ENCODE data around the gene NDST3. TPM values are rescaled to one million over a fixed set of nuclear protein-coding genes. Genes with fewer than 3 reads are reported as not detected.

Gene NDST3
- total RNA-seq, 1 donor = not detected

DNA sequence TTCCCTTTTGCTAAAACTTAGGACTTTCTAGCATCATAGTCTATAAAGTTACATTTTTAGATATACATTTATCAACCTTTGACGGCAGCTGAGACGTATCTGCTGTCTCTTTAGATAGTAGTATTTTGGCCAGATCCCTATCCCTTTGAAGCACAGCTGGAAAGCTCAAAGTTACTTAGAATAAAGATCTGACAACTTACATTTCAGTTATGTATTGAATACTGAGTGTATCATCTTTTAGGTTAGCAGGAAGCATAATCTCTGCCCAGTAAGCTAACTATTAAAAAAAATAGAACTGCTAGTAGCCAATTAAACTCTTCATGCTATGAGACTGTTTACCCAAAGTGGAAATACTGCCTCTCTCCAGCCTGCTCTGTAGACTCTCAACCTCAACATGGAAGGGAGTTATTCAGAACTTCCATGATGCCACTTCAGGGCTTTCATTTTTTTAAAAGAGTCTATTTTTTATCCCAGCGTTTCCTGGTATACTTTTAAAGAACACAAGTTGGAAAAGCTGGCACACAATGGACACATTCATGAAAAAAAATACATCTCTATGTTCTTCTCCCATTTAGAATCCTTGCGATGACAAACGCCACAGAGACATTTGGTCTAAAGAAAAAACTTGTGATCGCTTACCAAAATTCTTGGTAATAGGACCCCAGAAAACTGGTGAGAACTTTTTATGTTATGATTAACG lies 192.2 kb downstream of the NDST3 start:
- TF ChIP-seq, protein P1, sequence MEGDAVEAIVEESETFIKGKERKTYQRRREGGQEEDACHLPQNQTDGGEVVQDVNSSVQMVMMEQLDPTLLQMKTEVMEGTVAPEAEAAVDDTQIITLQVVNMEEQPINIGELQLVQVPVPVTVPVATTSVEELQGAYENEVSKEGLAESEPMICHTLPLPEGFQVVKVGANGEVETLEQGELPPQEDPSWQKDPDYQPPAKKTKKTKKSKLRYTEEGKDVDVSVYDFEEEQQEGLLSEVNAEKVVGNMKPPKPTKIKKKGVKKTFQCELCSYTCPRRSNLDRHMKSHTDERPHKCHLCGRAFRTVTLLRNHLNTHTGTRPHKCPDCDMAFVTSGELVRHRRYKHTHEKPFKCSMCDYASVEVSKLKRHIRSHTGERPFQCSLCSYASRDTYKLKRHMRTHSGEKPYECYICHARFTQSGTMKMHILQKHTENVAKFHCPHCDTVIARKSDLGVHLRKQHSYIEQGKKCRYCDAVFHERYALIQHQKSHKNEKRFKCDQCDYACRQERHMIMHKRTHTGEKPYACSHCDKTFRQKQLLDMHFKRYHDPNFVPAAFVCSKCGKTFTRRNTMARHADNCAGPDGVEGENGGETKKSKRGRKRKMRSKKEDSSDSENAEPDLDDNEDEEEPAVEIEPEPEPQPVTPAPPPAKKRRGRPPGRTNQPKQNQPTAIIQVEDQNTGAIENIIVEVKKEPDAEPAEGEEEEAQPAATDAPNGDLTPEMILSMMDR (IDR thresholded peaks at IDR 0.05; ENCODE audit: insufficient read depth, low read length) = no peak

DNA sequence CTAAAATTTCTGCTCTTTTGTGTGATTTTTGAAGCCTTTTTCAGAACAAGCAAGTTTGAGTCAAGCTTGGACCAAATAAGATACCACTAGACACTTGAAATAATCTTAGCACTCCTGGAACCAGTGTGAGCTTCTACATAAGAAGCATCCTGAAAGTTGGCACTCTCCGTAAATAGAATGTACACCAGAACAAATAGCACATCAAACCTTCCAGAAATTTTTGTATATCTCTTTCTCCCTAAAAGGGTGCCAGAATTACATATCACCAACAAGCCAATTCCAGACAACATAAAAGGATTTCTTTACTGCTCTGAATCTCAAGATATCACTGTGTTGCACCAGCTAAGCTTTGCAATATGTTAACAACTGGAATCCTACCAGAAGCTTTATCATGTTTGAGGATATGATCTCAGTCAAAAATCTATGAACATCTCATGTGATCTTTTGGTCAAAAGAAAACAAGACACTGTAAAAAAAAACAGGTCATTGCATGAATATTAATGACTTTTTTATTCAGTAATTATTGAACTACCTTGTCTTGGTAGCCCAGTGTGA lies 201.4 kb downstream of the NDST3 start:
- TF ChIP-seq, protein P1 (IDR thresholded peaks at IDR 0.05; ENCODE audit: insufficient read depth, low read length) = no peak

More for the DNA sequence above, 192.2 kb downstream of the NDST3 start:
- no peak for DNase-seq (ENCODE audit: low read depth)
- H3K4me3 ChIP-seq (ENCODE audit: low read depth, low read length) = no peak overlapping the region

GRCh38 chr4:118237531-118237930 lies 203.2 kb downstream of the NDST3 start:
- H3K4me3 ChIP-seq (ENCODE audit: low read depth, low read length) = no peak overlapping the region
- no peak for DNase-seq (ENCODE audit: low read depth)
- TF ChIP-seq, protein P1 (IDR thresholded peaks at IDR 0.05; ENCODE audit: insufficient read depth, low read length) = no peak

More for the DNA sequence above, 201.4 kb downstream of the NDST3 start:
- DNase-seq (ENCODE audit: low read depth) = no peak
- H3K4me3 ChIP-seq (ENCODE audit: low read depth, low read length) = no peak overlapping the region

DNA sequence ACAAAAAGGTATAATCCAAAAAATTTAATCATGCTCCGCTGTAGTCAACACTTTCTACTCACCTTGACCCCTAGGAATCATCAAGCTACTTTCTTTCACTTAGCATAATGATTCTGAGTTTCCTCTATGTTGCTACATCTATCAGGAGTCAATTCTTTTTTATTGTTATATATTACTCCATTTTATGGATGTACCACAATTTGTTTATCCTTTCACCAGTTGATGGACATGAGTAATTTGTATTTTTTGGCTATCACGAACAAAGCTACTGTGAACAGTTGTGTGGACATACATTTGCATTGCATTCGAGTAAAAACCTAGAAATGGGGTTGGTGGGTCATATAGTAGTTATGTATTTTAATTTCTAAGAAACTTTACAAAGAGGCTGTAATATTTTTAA lies 215.6 kb downstream of the NDST3 start:
- TF ChIP-seq, protein P1 (IDR thresholded peaks at IDR 0.05; ENCODE audit: insufficient read depth, low read length) = no peak
- no peak for DNase-seq (ENCODE audit: low read depth)
- no peak overlapping the region for H3K4me3 ChIP-seq (ENCODE audit: low read depth, low read length)

DNA sequence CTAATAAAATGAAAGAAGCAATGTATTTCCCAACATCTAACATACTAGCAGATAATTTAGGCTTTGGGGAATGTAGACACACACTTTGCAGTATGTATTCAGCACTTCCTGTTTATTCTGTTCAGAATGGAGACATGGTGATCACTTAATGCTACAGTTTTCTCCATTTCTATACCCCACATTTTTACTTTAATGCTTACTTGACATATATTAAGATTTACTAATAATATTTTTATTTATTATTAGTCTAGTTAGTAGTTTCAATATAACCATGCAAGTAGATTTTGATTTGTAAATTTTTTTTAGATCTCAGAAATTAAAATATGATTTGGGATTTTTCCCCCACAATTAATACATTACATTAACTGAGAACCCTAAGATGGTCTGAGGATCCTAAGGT lies 220.1 kb downstream of the NDST3 start:
- no peak overlapping the region for H3K4me3 ChIP-seq (ENCODE audit: low read depth, low read length)
- TF ChIP-seq, protein P1 (IDR thresholded peaks at IDR 0.05; ENCODE audit: insufficient read depth, low read length) = no peak
- no peak for DNase-seq (ENCODE audit: low read depth)

DNA sequence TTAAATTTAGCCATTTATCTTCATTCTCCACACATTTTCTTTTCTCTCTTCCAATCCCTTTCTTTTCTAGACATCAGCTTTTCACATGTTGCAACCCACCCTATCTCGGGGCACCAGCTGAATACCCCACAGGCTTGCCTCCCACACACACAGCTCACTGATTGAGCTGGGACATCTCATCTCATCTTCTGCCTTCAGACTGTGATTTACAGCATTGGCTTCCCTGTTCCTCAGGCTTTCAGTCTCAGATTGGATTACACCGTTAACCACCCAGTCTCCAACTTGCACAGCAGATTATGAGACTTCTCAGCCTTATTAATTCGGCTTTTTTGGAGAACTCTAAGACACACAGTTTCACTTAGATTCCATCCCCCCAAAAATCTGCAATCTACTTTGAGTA lies 224.8 kb downstream of the NDST3 start:
- TF ChIP-seq, protein P1 (IDR thresholded peaks at IDR 0.05; ENCODE audit: insufficient read depth, low read length) = no peak
- no peak overlapping the region for H3K4me3 ChIP-seq (ENCODE audit: low read depth, low read length)
- no peak for DNase-seq (ENCODE audit: low read depth)
